Stimulated activated CD8-positive, alpha-beta memory T cell treated with anti-CD3 and anti-CD28 coated beads, Interleukin-15, amount 100 ng/mL, for 24 hours (primary cell): Measurements from ENCODE around the gene FBXO27.
"Not testable (repeated sequence)": the region's sequence is repeated elsewhere in the genome, so short reads cannot be mapped to it uniquely, and the experiment has no call there.

Experiments used
- DNase-seq: peaks from one replicate; pipeline ENCODE4 v3.0.0-alpha.2; 2020; ENCODE audit warnings: low read depth

The FBXO27 gene

DNA sequence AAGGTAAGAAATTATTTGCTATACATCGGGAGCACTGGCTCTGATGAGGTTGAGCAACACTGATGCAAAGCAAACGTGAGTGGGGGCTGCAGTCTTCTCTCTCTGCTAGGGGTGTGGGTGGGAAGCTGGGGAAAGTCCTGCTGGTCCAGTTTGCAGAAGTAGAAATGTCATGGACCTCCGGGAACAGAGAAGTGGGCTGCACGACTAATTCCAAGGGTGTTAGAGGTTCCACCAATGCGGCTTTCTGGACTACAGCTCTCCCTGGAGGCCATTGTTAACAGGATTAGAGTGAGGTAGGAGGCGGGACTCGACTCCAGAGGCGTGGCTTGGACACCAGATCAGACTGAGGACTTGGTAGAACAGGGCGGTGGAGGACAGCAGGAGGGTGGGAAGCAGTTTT is 5.7 kb upstream of the FBXO27 start:
- no peak for DNase-seq

DNA sequence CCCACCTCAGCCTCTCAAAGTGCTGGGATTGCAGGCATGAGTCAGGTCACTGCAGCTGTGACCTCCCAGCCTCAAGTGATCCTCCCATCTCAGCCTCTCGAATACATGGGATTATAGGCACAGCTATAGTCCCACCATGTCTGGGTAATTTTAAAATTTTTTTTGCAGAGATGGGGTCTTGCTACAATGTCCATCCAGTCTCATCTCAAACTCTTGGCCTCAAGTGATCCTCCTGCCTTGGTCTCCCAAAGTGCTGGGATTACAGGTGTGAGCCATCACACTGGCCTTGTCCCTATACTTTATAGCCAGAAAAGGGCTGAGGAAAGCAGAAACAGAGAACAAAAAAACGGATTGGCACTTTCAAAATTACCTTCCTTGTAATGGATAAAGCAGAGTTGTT is 4.8 kb upstream of the FBXO27 start:
- no peak for DNase-seq

DNA sequence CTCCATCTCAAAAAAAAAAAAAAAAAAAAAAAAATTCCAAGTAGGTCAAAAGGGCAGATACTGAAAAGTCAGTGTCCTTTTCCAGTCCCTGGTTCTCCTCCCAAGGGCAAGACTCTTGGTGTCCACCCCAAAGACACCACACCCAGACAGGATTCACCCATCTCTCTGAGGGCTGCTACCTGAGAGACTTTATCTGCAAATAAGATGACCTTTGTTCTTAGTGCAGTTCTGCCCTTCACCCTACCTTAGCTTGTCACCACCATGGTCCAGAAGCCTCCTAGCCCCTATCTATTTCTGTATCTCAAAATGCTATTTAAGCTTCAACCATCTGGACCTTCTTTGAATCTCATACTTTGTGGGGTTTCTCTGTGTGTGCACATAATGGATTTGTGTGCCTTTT is 4.2 kb upstream of the FBXO27 start:
- DNase-seq, result no peak

DNA sequence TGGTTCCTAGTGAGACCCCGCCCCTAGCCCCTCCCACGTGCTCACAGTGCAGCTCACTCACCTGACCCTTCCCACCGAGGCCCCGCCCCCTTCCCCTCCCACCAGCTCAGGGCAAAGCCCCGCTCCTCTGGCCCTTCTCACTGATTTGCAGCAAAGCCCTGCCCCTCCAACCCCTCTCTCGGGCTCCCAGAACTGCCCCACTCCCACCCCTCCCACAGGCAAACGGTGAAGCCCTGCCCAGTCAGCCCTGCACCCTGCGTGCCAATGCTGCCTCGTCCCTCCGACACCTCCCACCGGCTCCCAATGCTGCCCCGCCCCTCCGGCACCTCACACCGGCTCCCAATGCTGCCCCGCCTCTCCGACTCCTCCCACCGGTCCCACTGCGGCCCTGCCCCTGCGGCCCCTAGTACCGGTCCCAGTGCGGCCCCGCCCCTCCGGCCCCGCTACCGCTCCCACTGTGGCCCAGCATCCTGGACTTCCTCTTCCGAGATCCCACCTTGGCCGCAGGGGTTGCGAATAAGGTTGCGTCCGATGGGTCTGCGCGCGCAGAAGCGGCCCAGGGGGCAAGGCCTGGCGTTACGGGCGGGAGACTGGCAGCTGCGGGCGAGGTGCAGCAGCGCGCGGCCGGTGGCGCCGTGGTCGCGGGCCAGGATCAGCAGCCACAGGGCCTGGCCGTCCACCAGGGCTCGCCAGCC is 834 bp downstream of the FBXO27 start:
- DNase-seq, result peak; percentile 51

DNA sequence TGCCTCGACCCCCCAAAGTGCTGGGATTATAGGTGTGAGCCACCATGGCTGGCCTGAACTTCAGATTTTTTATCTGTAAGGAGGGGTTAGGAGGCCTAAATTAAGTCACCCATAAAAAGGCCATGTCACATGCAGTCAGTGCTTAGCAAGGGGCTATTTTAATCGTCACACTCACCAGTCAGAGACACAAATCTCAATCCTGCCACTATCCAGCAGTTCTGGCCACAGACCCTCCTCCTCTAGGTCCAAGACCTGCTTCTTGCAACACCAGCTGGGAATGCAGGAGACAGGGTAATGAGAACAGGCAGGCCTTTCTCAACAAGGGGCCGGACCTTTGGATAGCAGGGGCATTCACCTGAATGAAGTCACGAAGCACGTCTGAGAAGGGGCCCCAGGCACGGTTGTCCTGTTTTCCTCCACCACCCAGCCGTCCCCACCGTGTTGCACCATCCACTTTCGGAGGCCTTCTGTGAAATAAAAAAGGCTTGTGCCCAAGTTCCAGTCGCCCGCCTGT is 1.4 kb downstream of the FBXO27 start:
- no peak for DNase-seq

DNA sequence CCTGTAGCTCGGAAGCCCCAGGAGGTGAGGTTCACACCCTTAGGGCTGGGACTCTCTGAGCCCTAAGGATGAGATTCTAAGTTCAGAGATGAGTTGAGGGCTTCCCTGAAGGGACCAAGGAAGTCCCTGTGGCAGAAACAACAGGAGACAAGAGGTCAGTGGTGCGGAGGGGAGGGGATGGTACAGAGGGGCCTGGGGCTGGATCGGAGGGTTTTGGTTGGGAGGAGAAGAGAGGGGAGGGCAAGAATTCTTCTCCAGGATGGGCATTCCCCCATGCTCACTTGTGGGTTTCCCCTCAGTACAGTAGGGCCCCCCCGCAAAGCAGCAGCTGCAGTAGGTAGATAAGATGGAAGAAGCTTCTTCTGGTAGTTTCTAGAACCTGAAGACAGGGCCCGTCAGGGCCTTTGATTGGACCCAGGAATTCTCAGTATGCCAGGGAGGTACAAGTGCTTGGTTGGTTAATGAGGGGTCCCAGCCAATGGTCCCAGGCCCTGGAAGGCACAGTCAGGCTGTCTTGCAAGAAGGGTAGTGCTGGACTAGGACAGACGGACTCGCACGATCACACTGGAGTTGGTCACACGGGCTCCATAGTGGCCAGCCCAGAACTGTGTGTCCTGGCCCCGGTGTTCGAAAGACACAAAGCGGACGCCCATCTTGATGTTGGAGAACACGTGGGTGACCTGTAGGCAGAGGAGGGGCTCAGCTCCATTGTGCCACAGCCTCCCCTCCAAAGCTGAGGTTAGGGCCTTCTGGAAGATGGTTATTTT is 7.3 kb downstream of the FBXO27 start:
- DNase-seq, result no peak

DNA sequence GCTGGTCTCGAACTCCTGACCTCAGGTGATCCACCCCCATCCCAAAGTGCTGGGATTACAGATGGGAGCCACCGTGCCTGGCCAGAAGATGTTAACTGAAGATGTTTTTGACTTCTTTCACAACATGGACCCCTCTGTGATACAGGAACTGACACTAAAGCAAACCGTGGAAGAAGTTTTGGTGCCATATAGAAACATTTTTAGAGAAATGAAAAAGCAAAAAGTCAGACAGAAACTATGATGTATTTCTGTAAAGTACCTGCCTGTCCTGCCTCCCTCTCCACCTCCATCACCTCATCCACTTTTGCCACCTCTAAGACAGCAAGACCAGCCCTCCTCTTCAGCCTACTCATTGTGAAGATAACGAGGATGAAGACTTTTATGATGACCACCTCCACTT is 11.3 kb downstream of the FBXO27 start:
- no peak for DNase-seq

DNA sequence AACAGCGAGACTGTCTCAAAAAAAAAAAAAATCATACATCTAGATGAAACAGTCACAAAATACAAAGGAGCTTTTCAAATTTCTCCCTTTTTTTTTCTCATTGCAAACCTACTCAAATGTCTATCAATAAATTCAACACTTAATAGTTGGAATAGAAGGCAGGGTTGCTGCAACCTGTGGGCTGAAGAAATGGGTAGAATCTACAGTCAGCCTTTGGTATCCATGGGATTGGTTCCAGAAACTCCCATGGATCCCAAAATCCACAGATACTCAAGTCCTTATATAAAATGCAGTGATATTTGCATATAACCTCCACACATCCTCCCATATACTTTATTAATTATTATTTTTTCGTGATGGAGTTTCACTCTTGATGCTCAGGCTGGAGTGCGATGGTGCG is 14.7 kb downstream of the FBXO27 start:
- DNase-seq, result no peak

DNA sequence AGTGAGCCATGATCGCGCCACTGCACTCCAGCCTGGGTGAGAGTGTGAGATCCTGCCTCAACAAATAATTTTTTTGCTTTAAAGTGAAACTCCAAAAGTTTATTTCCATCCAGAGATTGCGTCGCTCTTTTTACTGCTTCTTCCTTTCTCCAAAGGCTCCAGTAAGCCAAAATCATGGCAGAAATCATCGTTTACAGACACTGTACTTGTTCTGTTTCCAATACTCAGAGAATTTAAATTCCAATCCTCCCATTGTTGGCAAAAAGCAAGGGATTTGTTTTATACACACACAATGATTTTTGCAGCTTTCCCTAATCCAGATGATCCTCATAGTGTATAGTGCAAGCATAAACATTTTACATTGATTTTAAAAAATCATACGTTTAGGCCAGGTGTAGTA is 15.3 kb downstream of the FBXO27 start:
- DNase-seq, result no peak

DNA sequence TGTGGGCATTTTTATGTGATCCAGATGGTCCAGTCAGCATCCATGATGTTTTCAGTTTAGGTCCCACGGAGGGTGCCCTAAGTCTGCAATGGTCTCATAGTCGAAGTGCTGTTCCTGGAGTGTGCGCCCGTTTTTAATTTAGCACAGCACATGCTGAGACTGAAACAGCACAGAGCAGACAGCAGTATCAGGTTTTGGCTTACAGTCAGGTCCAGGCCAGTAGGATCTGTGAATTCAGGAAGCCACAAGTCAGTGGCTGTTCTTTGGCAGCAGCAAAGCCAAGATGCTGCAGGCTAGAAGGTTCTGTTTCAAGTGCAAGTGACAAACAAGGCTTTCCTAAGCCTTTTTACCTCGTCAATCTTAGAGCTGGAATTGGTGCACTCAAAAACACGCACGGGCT is 18.3 kb downstream of the FBXO27 start:
- no peak for DNase-seq

DNA sequence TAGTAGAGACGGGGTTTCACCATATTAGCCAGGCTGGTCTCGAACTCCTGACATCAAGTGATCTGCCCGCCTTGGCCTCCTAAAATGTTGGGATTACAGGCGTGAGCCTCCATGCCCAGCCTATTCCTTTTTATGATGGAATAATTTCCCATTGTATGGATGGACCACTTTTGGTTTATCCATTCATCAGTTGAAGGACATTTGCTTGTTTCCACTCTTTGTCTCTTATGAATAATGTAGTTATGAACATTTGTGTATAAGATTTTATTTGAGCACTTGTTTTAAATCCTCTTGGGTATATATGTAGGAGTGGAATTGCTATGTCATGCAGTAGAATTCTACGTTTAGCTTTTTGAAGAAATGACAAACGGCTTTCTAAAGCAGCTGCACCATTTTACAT is 23.3 kb downstream of the FBXO27 start:
- DNase-seq, result no peak

DNA sequence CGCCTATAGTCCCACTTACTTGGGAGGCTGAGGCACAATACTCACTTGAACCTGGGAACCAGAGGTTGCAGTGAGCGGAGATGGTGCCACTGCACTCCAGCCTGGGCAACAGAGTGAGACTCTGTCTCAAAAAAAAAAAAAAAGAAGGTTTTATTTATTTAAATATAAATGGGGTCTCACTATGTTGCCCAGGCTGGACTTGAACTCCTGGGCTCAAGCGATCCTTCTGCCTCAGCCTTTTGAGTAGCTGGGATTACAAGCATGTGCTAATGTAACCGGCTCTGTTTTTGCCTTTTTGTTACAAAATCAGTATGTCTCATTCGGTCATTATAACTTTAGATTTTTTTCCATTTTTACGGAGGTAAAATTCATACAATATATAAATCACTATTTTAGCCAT is 24.2 kb downstream of the FBXO27 start:
- no peak for DNase-seq

DNA sequence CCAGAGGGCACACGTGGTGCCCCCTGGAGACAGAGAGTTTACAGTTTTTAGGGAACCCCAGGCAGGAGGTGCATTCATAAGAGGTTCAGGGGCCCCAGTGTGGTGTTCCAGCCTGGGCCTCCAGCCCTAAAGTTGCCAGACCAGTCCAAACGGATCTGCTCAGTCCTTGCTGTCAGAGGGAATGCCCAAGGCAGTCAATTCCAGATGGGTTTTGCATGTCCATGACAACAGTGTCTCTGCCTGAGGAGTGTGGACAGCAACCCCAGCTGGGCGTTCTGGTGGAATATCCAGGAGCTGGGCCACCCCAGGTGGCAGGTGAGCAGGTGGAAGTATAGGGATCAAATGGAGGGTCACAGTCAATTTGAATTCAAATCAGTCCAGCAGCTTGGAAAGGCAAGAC is 25.3 kb downstream of the FBXO27 start:
- no peak for DNase-seq

DNA sequence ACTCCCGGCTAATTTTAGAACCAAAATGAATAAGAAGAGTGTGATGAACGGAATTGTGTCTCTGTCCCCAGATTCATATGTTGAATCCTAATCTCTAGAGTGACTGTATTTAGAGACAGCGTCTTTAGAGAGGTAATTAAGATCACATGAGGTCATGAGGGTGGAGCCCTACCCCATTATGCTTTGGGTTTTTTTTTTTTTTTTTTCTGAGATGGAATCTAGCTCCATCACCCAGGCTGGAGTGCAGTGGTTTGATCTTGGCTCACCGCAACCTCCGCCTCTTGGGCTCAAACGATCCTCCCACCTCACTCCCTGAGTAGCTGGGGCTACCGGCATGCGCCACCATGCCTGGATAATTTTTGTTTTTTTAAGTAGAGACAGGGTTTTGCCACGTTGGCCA is 27.9 kb downstream of the FBXO27 start:
- no peak for DNase-seq

DNA sequence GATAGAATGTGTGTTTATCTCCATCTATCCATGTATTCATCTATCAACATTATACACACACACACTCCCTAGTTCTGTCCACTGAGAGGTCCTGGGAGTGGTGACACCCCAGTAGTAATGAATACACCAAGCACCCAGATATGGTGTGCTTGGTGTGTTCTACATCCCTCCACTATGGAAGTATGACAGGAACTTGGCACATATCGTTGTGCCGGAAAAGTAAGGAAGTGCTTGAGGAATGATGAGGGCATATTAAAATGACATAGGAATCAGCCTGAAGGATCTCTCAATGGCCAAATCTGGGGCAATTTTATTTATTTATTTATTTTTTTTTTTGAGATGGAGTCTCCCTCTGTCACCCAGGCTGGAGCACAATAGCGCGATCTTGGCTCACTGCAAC is 28.6 kb downstream of the FBXO27 start:
- no peak for DNase-seq

DNA sequence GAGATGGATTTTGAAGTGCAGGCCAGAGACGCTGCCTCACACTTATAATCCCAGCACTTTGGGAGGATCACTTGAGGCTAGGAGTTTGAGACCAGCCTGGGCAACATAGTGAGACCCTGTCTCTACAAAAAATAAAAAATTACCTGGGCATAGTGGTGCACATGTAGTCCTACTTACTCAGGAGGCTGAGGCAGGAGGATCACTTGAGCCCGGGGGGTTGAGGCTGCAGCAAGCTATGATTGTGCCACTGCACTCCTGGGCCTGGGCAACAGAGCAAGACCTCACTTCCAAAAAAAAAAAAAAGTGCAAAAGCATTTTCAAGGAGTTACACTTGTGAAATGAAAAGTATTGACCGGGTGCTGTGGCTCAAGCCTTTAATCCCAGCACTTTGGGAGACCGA is 29.2 kb downstream of the FBXO27 start:
- DNase-seq, result no peak

DNA sequence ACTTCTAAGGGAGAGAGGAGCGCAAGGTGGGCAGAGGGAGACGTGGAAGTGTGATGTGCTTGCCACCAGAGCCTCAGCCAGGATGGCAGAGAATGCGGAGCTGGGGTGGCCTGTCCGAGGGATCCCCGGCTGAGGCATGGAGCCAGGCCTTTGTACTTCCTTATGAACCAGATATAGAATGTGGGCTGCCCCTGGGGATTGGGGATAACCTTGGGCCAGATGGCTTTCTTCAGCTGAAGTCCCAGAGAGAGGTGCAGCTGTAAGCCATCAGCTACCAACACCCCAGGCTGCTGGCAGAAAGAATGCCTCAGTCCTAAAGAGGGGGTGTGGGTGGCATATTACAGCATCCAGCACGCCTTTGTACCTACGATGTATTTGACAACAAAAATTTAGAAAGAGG is 31.3 kb downstream of the FBXO27 start:
- DNase-seq, result no peak

DNA sequence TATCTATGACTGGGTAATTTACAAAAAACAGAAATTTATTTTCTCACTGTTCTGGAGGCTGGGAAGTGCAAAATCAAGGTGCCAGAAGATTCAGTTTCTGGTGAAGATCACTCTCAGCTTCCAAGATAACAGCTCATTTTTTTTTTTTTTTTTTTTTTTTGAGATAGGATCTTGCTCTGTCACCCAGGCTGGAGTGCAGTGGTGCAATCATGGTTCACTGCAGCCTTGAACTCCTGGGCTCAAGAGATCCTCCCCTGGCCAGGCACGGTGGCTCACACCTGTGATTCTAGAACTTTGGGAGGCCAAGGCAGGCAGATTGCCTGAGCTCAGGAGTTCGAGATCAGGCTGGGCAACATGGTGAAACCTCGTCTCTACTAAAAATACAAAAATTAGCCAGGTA is 34.8 kb downstream of the FBXO27 start:
- DNase-seq, result not testable (repeated sequence)

DNA sequence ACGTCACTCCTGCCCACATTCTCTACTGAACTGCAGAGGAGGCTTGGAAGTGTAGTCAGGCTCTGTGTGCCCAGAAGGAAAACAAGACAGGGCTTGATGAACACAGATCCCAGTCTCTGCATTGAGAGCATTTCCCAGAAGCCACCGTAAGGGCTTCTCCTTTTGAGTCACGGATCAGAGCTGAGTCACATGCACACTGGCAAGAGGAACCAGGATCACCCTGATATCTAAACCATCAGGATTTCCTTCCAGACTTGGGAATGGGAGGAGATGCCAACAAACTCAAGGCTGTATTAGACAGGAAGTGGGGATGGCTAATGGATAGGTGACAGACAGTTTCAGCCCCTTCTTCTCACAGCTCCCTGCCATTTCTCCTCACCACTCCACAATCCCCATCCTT is 39.1 kb downstream of the FBXO27 start:
- no peak for DNase-seq

DNA sequence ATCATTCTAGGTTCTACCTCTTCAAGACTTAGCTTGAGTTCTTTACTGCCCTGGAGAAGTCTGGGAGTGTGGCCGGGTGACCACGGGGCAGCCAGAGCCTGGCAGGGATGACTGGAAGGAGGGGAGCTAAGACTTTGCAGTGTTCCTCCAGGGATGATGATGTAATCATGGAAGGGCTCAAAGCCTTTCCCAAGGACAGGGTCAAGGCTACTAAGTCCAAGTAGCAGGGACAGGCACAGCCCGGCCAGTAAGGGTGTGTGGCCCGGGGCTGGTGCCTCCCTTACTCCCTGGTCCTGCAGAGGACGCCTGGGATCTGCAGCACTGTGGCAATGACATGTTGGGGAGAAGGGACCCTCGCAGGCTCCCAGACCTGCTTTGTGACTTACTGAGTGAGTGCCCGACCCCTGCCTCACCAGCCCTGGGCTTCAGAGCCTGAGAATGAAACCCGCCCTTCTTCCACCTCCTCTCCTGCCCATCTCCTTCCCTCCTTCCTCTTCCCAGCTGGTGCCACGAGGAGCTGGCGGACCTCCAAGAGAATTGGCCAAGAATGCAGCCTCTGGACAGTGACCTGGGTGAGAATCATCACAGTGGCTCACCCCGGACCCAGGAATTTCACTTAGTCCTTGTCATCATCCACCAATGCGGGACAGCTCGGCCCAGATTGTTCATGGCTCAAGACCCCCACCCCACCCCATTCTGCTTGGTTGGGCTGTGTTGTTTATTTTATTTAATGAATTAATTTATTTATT is 41.2 kb downstream of the FBXO27 start:
- no peak for DNase-seq

DNA sequence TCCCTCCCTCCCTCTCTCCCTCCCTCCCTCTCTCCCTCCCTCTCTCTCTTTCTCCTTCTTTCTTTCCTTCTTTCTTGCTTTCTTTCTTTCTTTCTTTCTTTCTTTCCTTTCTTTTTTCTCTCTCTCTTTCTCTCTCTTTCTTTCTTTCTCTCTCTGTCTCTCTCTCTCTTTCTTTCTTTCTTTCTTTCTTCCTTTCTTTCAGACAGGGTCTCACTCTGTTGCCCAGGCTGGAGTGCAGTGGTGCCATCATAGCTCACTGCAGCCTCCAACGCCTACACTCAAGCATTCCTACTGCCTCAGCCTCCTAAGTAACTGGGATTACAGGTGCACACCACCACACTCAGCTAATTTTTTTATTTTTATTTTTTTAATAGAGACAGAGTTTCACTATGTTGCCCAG is 42.7 kb downstream of the FBXO27 start:
- not testable (repeated sequence) for DNase-seq

DNA sequence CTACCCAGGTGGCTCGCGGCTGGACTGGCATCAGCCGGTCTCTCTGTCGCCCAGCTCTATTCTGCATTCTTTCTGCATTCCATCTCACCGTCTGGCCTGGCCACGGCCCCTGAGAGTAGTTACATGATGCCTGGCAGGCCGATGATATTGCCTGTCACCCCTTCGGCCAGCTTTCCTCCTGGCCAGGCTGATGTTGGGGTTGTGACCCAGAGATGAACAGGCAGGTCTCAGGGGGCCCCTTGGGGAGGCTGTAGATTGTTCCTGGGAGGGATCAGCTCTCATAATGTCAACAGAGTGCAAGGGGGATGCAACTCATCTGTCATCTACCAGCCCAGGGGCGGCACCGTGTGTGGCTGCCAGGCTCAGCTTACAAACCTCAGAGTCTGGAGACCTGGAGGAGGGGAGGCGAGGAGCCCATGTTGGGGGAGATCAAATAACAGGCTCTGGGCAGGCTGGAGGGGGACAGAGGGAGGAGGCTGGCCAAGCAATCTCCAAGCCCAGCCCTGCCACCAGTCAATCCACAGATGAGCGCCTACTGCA is 43.2 kb downstream of the FBXO27 start:
- DNase-seq, result no peak

DNA sequence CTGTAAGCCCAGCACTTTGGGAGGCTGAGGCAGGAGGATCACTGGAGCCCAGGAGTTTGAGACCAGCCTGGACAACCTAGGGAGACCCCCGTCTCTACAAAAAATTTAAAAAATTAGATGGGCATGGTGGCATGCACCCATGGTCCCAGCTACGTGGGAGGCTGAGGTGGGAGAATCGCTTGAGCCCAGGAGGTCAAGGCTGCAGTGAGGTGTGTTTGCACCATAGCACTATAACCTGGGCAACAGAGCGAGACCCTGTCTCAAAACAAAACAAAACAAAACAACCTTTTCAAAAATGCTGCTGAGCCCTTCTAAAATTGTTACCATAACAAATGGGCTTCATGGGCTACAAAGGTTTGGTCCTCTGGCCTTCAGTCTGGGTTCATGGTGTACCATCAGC is 43.7 kb downstream of the FBXO27 start:
- not testable (repeated sequence) for DNase-seq
